GM19372 (cell line): ENCODE data around the gene IKZF3.
"Not testable (repeated sequence)": the region's sequence is repeated elsewhere in the genome, so short reads cannot be mapped to it uniquely, and the experiment has no call there.

ENCODE experiments used
- ATAC-seq: cut with Tn5 transposase; IDR thresholded peaks from one replicate; pipeline ENCODE4 v1.9.1; 2021; ENCODE audit warnings: mild to moderate bottlenecking, low read depth, moderate library complexity; ENCODE audit not compliant: unreplicated experiment

IKZF3 gene

DNA sequence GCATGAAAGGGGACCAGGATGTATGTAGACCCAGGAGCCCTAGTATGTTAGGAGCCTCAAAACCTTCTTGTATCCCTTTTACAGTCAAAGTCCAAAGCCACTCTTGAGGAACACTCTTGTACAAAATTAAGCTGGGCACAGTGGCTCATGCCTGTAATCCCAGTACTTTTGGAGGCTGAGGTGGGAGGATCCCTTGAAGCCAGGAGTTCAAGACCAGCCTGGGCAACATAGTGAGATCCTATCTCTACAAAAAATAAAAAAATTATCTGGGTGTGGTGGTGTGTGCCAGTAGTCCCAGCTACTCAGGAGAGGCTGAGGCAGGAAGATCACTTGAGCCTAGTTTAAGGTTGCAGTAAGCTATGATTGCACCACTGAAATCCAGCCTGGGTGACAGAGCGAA lies 138.2 kb downstream of the IKZF3 start:
- not testable (repeated sequence) for ATAC-seq

- no peak for ATAC-seq
These were observed 139.4 kb downstream of the IKZF3 start for GRCh38 chr17:39724731-39725130.

DNA sequence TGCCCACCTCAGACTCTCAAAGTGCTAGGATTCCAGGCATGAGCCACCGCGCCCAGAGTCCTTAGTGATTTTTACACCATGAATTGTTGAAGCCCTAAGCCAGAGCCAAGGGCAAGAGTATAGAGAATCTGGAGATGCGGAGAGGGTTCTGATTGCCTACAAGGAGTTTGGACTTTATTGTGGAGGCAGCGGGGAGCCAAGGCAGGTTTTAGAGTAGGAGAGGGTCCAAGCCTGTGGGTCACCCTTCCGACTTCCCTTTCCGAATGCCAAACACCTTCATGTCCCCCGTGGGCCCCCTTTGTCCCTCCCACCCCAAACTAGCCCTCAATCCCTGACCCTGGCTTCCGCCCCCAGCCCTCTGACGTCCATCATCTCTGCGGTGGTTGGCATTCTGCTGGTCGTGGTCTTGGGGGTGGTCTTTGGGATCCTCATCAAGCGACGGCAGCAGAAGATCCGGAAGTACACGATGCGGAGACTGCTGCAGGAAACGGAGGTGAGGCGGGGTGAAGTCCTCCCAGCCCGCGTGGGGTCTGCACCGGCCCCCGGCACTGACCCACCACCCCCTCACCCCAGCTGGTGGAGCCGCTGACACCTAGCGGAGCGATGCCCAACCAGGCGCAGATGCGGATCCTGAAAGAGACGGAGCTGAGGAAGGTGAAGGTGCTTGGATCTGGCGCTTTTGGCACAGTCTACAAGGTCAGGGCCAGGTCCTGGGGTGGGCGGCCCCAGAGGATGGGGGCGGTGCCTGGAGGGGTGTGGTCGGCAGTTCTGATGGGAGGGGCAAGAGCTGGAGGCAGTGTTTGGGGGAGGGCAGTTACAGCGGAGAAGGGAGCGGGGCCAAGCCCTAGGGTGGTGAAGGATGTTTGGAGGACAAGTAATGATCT lies 140.9 kb downstream of the IKZF3 start:
- no peak for ATAC-seq

- ATAC-seq = no peak
These were observed 142.0 kb downstream of the IKZF3 start for GRCh38 chr17:39722104-39722503.

GRCh38 chr17:39719563-39720355 lies 144.4 kb downstream of the IKZF3 start:
- ATAC-seq = no peak

GRCh38 chr17:39717660-39718059 lies 146.5 kb downstream of the IKZF3 start:
- ATAC-seq = no peak

DNA sequence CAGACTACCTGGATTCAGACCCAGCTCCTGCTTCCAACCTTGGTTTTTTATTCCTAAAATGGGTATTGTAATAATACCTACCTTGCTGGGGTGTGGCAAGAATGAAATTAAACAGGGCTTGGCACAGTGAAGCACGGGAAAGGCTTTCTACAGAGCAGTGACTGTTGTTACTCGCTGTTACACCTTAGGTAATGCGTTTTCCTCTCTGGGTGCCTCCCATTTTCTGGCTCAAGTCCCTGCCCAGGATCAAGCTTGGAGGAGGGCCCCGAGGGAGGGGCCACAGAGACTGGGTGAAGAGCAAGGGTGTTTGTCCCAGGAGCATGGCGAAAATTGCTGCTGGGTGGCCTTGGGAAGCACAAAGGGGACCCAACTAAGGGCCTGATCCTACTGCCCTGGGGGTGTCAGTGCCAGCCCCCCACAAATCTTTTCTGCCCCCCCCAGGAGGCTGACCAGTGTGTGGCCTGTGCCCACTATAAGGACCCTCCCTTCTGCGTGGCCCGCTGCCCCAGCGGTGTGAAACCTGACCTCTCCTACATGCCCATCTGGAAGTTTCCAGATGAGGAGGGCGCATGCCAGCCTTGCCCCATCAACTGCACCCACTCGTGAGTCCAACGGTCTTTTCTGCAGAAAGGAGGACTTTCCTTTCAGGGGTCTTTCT lies 147.1 kb downstream of the IKZF3 start:
- ATAC-seq = no peak

DNA sequence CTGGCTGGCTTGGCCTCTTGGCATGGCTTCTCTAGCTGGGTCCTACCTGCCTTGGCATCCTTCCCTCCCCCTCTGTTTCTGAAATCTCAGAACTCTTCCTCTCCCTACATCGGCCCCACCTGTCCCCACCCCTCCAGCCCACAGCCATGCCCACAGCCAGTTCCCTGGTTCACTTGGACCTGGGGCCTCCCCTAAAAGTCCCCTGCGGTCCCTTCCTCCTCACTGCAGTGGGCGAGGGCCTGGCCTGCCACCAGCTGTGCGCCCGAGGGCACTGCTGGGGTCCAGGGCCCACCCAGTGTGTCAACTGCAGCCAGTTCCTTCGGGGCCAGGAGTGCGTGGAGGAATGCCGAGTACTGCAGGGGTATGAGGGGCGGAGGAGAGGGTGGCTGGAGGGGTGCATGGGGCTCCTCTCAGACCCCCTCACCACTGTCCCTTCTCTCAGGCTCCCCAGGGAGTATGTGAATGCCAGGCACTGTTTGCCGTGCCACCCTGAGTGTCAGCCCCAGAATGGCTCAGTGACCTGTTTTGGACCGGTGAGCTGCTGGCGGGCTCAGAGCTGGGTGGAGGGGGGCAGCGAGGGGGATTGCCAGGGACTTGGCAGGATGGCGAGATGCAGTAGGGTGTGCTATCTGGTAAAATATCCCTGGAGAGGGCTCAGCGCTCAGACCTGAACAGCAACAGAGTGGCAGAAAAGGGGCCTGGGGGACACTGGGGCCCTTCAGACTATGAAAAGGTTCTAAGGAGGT lies 147.9 kb downstream of the IKZF3 start:
- ATAC-seq = no peak

DNA sequence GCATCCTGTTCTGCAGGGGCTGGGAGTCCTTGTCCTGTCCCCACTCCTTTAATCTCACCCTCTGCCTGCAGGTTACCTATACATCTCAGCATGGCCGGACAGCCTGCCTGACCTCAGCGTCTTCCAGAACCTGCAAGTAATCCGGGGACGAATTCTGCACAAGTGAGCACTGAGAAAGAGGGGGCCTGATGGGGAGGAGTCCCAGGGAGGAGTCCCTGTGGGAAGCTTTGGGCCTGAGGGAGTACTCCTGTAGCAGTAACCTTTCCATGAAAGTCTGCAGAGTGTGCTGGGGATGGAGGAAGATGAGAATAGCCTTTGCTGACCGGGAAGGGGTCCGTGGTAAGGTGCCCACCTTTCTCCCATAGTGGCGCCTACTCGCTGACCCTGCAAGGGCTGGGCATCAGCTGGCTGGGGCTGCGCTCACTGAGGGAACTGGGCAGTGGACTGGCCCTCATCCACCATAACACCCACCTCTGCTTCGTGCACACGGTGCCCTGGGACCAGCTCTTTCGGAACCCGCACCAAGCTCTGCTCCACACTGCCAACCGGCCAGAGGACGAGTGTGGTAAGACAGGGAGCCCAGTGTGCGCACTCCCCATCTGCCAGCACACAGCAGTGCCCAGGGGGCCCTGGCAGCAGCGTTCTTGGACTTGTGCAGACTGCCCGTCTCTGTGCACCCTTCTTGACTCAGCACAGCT lies 148.6 kb downstream of the IKZF3 start:
- no peak for ATAC-seq

GRCh38 chr17:39714234-39714633 lies 149.9 kb downstream of the IKZF3 start:
- ATAC-seq = no peak

- no peak for ATAC-seq
These were observed 152.3 kb downstream of the IKZF3 start for GRCh38 chr17:39711851-39712250.

DNA sequence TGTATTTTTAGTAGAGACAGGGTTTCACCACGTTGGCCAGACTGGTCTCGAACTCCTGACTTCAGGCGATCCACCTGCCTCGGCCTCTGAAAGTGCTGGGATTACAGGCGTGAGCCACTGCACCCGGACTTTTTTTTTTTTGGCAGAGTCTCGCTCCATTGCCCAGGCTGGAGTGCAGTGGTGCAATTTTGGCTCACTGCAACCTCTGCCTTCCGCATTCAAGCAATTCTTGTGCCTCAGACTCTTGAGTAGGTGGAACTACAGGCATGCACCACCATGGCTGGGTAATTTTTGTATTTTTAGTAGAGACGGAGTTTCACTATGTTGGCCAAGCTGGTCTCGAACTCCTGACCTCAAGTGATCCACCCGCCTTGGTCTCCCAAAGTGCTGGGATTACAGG lies 153.0 kb downstream of the IKZF3 start:
- ATAC-seq = not testable (repeated sequence)

- ATAC-seq = no peak
These were observed 153.8 kb downstream of the IKZF3 start for GRCh38 chr17:39709998-39710964.

DNA sequence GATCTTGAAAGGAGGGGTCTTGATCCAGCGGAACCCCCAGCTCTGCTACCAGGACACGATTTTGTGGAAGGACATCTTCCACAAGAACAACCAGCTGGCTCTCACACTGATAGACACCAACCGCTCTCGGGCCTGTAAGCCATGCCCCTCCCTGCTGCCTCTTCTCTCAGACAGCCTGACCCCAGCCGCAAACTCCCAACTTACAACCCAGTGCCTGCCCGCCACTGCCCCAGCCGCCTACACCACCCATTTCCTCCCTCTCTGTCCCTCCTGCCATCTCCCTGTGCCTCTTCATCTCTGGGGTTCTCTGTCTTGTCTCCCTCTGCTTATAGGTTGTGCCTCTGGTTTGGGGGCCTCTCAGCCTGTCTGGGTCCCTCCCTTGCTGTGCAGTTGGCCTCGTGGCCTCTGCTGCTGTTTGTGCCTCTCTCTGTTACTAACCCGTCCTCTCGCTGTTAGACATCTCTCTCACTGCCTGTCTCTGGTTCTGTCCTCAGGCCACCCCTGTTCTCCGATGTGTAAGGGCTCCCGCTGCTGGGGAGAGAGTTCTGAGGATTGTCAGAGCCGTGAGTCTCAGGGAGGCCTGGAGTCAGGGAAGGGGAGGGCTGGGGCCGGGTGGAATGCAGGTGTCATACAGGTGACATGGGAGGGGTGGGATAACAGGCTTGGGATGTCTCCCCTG lies 154.7 kb downstream of the IKZF3 start:
- ATAC-seq = no peak
